ENCODE measurements around the gene TEX28.
A peak's percentile ranks its signal among the peaks of the same experiment; 100 is the strongest.
"Not testable (repeated sequence)": the region's sequence is repeated elsewhere in the genome, so short reads cannot be mapped to it uniquely, and the experiment has no call there.

The TEX28 gene

GRCh38 chrX:154310616-154311536 is 16.0 kb upstream of the TEX28 start:
- no peak for DNase-seq (ENCODE audit: low spot score)

- no peak for DNase-seq (ENCODE audit: low spot score)
Measured at GRCh38 chrX:154309041-154309775, 14.3 kb upstream of the TEX28 start.

- DNase-seq (ENCODE audit: low spot score) = peak; percentile 60
Measured at GRCh38 chrX:154308108-154308946, 13.4 kb upstream of the TEX28 start.

- no peak for DNase-seq (ENCODE audit: low spot score)
Measured at GRCh38 chrX:154307202-154307601, 12.3 kb upstream of the TEX28 start.

DNA sequence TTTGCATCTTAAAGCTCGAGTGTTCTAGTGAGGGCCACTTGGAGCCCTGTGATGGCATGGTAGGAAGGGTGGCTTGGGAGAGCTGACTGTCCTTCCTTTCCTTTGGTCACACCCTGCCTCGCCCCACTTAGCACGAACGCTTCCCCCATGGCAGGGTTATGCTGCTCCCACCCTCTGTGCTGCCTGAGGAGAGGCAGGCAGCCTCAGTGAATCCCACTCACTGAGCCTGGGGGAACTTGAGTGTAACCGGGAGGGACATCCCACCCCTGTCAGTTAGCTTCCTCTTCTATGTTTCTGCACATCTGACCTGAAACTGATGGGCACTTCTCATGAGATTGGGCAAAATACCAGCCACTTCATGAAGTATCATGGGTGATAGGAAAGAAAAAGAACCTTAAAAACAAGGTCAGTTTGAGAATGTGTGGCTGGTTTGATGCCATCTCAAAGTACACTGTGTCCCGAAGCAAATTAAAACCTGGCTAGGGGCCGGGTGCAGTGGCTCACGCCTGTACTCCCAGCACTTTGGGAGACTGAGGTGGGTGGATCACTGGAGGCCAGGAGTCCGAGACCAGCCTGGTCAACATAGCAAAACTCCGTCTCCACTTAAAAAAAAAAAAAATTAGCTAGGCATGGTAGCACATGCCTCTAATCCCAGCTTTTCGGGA is 10.7 kb upstream of the TEX28 start:
- no peak for DNase-seq (ENCODE audit: low spot score)

- no peak for DNase-seq (ENCODE audit: low spot score)
Measured at GRCh38 chrX:154304846-154305245, 9.9 kb upstream of the TEX28 start.

DNA sequence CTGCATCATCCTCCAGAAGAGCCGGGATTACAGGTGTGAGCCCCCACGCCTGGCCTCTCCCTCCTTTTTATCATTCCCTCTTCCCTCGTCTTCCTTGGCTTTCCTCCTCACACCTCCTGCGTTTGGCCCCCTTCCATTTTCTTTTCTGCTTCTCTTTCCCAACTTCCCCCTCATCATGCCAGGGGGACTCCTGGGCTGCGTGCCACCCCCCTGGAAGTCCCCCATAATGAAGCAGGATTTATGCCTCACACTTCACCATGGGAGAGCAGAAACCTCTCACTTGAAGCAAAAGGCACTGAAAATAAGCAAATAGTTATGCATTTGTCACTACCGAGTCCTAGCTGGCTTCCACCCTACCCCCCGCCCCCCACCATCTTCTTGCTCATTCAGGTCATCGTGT is 8.6 kb upstream of the TEX28 start:
- DNase-seq (ENCODE audit: low spot score) = no peak

GRCh38 chrX:154302998-154303397 is 8.1 kb upstream of the TEX28 start:
- not testable (repeated sequence) for DNase-seq (ENCODE audit: low spot score)

- DNase-seq (ENCODE audit: low spot score) = no peak
Measured at GRCh38 chrX:154300816-154301215, 5.9 kb upstream of the TEX28 start.

DNA sequence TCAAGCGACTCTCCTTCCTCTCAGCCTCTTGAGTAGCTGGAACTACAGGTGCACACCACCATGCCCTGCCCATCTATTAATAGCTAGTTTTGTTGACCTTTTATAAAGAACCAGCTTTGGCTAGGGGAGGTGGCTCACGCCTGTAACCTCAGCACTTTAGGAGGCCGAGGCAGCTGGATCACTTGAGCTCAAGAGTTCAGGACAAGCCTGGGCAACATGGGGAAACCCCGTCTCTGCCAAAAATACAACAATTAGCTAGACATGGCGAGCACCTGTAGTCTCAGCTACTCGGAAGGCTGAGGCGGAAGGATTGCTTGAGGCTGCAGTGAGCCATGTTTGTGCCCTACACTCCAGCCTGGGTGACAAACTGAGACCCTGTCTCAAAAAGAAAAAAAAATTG is 3.4 kb upstream of the TEX28 start:
- DNase-seq (ENCODE audit: low spot score) = no peak

GRCh38 chrX:154296731-154297130 is 1.8 kb upstream of the TEX28 start:
- no peak for DNase-seq (ENCODE audit: low spot score)

- no peak for DNase-seq (ENCODE audit: low spot score)
Measured at GRCh38 chrX:154295664-154296310, 863 bp upstream of the TEX28 start, which contains the start of gene TKTL1. Gene TKTL1, plus strand, starts transcription at chrX:154295795. Its CDS starts 65 bp downstream, at chrX:154295860.

DNA sequence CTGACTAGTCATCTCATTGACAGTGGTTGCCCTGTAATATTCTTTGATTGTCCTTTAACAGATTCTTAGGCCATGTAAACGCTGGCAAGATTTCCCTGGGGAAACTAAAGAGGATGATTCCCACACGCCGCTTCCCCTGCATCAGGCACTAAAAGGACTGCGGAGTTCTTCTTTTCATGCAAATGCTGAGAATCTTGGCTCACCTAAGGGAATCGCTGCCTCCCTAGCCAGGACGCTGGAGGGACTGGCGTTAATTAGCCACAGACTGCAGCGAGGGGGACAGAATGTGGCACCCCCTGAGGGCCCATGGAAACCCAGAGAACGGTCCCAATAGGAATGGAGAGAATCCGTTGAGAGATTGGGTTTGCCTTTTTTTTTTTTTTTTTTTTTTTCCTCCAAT is 8.5 kb downstream of the TEX28 start:
- not testable (repeated sequence) for DNase-seq (ENCODE audit: low spot score)

GRCh38 chrX:154284489-154285338 is 10.2 kb downstream of the TEX28 start:
- not testable (repeated sequence) for DNase-seq (ENCODE audit: low spot score)

GRCh38 chrX:154269245-154269644 is 25.7 kb downstream of the TEX28 start:
- DNase-seq (ENCODE audit: low spot score) = not testable (repeated sequence)

GRCh38 chrX:154263072-154263471 is 31.9 kb downstream of the TEX28 start:
- DNase-seq (ENCODE audit: low spot score) = not testable (repeated sequence)

GRCh38 chrX:154258711-154259110 is 36.2 kb downstream of the TEX28 start:
- DNase-seq (ENCODE audit: low spot score) = not testable (repeated sequence)

DNA sequence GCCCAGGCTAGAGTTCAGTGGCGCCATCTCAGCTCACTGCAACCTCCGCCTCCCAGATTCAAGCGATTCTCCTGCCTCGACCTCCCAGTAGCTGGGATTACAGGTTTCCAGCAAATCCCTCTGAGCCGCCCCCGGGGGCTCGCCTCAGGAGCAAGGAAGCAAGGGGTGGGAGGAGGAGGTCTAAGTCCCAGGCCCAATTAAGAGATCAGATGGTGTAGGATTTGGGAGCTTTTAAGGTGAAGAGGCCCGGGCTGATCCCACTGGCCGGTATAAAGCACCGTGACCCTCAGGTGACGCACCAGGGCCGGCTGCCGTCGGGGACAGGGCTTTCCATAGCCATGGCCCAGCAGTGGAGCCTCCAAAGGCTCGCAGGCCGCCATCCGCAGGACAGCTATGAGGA is 37.6 kb downstream of the TEX28 start, which contains the start of gene OPN1MW3:
TSS of gene OPN1MW3 (plus strand) at position 301 of the 400 bp plus-strand sequence. CDS start at position 339, 38 bp downstream.
- not testable (repeated sequence) for DNase-seq (ENCODE audit: low spot score)

- not testable (repeated sequence) for DNase-seq (ENCODE audit: low spot score)
Measured at GRCh38 chrX:154248076-154248475, 46.8 kb downstream of the TEX28 start.

Measured in GM03348 (cell line).